ENCODE results near the gene XPOT.

- TF ChIP-seq RAD21 (IDR thresholded peaks at IDR 0.05; ENCODE audit: low read depth) (no peak), EP300 (IDR thresholded peaks at IDR 0.05; ENCODE audit: borderline replicate concordance) (no peak)
These were observed 64.8 kb downstream of the XPOT start for GRCh38 chr12:64468966-64469365.

Measured in Ishikawa (cell line).